HepG2 (cell line): Measurements from ENCODE around the gene PTPRCAP. TPM values are rescaled to one million over a fixed set of nuclear protein-coding genes. Genes with fewer than 3 reads are reported as not detected.
A peak's percentile ranks its signal among the peaks of the same experiment; 100 is the strongest.

Experiments used
- ATAC-seq: fragments of 200-7000 bp; cut with Tn5 transposase; 3 replicates; pipeline ENCODE4 v1.9.1; 2020; ENCODE audit warnings: mild to moderate bottlenecking, moderate library complexity
- BruUV-seq: library from RNA; stranded (reverse); fragments of 400-500 nt; replicated peaks from 2 replicates; lab custom pipeline; 2021; lab: Mats Ljungman, UMichigan
- CTCF ChIA-PET: fragments of 300-600 bp; formaldehyde crosslinking; extraction: SDS; loops from one replicate; lab custom pipeline; 2021; ENCODE audit warnings: low total read pairs, inconsistent platforms, low intra/inter-chr PET ratio; lab: Yijun Ruan, JAX
- POLR2A ChIA-PET: fragments of 350-600 bp; sonication (Branson Sonifier 250); formaldehyde crosslinking; loops from one replicate; lab custom pipeline; 2020; ENCODE audit warnings: antibody characterized with exemption, inconsistent platforms; lab: Yijun Ruan, JAX
- DNase-seq: peaks from one replicate; pipeline ENCODE4 v3.0.0-alpha.2; 2015; ENCODE audit warnings: low spot score
- FAIRE-seq: peaks from 3 replicates; lab custom pipeline; 2011; peaks lifted over from hg19 to GRCh38; lab: Jason Lieb, UNC
- H2AFZ ChIP-seq: one replicate; pipeline ENCODE4 v1.6.1; 2011; ENCODE audit warnings: low read length, inconsistent platforms
- H3K27ac ChIP-seq: fragments of 300-600 bp; 3 replicates; pipeline ENCODE4 v1.8.0; 2011; ENCODE audit warnings: mixed run types, mild to moderate bottlenecking, mixed read lengths, low read length, inconsistent platforms; ENCODE audit not compliant: insufficient read depth; ENCODE audit errors: extremely low read length
- H3K27me3 ChIP-seq, 2 experiments: fragments of 200-600 bp in 1 of 2; 2 replicates in 1 of 2; 3 replicates in 1 of 2; pipeline versions ENCODE4 v1.6.0 to v1.8.0; 2011; ENCODE audit warnings: low read length in 2 of 2, mild to moderate bottlenecking in 2 of 2, moderate library complexity in 2 of 2, inconsistent platforms in 1 of 2; ENCODE audit not compliant: insufficient read depth in 2 of 2, control insufficient read depth in 1 of 2
- H3K36me3 ChIP-seq, 2 experiments: fragments of 200-600 bp in 1 of 2; replicated peaks in 1 of 2; 2 replicates in 1 of 2; 3 replicates in 1 of 2; pipeline versions ENCODE4 v1.5.1 to v1.8.0; 2011; ENCODE audit warnings: low read length in 2 of 2, inconsistent platforms in 1 of 2; ENCODE audit not compliant: insufficient read depth in 2 of 2, control insufficient read depth in 1 of 2
- H3K4me1 ChIP-seq: 2 replicates; pipeline ENCODE4 v1.5.1; 2012; ENCODE audit warnings: low read length, inconsistent platforms; ENCODE audit not compliant: insufficient read depth
- H3K4me2 ChIP-seq: 2 replicates; pipeline ENCODE4 v1.6.0; 2011; ENCODE audit warnings: low read depth, low read length, inconsistent platforms
- H3K4me3 ChIP-seq, 3 experiments: fragments of 200-600 bp in 1 of 3; sonication (generic), shearing (Covaris generic) in 1 of 3; replicated peaks in 1 of 3; 2 replicates each; pipeline ENCODE4 v1.5.1; 2011 to 2016; ENCODE audit warnings: low read length in 3 of 3, inconsistent platforms in 2 of 3, low read depth in 2 of 3, mild to moderate bottlenecking in 2 of 3, control low read depth in 1 of 3, mixed read lengths in 1 of 3; ENCODE audit not compliant: insufficient read depth in 1 of 3
- H3K79me2 ChIP-seq: one replicate; pipeline ENCODE4 v1.6.1; 2011; ENCODE audit warnings: low read length, inconsistent platforms; ENCODE audit not compliant: insufficient read depth
- H3K9ac ChIP-seq: 2 replicates; pipeline ENCODE4 v1.6.0; 2011; ENCODE audit warnings: mild to moderate bottlenecking, low read depth, low read length, inconsistent platforms; ENCODE audit not compliant: insufficient read depth
- H3K9me3 ChIP-seq: 2 replicates; pipeline ENCODE4 v1.5.1; 2012; ENCODE audit warnings: mild to moderate bottlenecking, low read length
- H4K20me1 ChIP-seq: 2 replicates; pipeline ENCODE4 v1.6.0; 2011; ENCODE audit warnings: inconsistent platforms, mild to moderate bottlenecking, low read length, moderate library complexity; ENCODE audit not compliant: insufficient read depth
- AGO1 ChIP-seq: fragments of 200-400 bp; formaldehyde crosslinking; IDR thresholded peaks from 2 replicates; pipeline ENCODE4 v1.6.1; 2017; ENCODE audit warnings: mild to moderate bottlenecking, low read depth, low read length, moderate library complexity; ENCODE audit not compliant: poor library complexity, severe bottlenecking
- ATM ChIP-seq: fragments of 450-650 bp; IDR thresholded peaks from 2 replicates; pipeline ENCODE4 v1.7.1; 2017; ENCODE audit warnings: mild to moderate bottlenecking, borderline replicate concordance
- CCAR2 ChIP-seq: fragments of 200-400 bp; formaldehyde crosslinking; optimal IDR thresholded peaks from 2 replicates; pipeline ENCODE3; 2018; ENCODE audit warnings: low read depth, mild to moderate bottlenecking, low read length, moderate library complexity
- EP300 ChIP-seq, 3 experiments: sonication (generic) in 1 of 3; formaldehyde crosslinking in 1 of 3; IDR thresholded peaks; 2 replicates each; pipeline versions ENCODE4 v1.5.1 to v1.6.1; 2011 to 2020; ENCODE audit warnings: low read depth in 2 of 3, low read length in 2 of 3, borderline replicate concordance in 1 of 3, improper control_type of control experiment in 1 of 3, mild to moderate bottlenecking in 1 of 3, missing genetic modification reagents in 1 of 3, moderate library complexity in 1 of 3
- KLF11 ChIP-seq: IDR thresholded peaks from 2 replicates; pipeline ENCODE4 v1.6.1; 2016; ENCODE audit warnings: missing compliant biosample characterization
- LCORL ChIP-seq, 2 experiments: fragments of 450-650 bp in 1 of 2; sonication (generic) in 1 of 2; formaldehyde crosslinking in 1 of 2; IDR thresholded peaks; 2 replicates each; pipeline versions ENCODE4 v1.5.0 to v1.6.1; 2017 to 2020; ENCODE audit warnings: antibody characterized with exemption in 1 of 2, missing genetic modification reagents in 1 of 2
- MAX ChIP-seq: IDR thresholded peaks from 2 replicates; pipeline ENCODE4 v1.6.1; 2012; ENCODE audit warnings: inconsistent platforms
- PATZ1 ChIP-seq: sonication (generic); formaldehyde crosslinking; IDR thresholded peaks from 2 replicates; pipeline ENCODE4 v1.4.0; 2020; ENCODE audit warnings: missing genetic modification reagents
- RBFOX2 ChIP-seq: fragments of 200-400 bp; formaldehyde crosslinking; IDR thresholded peaks from 2 replicates; pipeline ENCODE4 v1.6.1; 2017; ENCODE audit warnings: low read depth, mild to moderate bottlenecking, low read length
- RNF2 ChIP-seq: fragments of 450-650 bp; conservative IDR thresholded peaks from 2 replicates; pipeline ENCODE4 v1.6.1; 2016; ENCODE audit warnings: low read depth
- SAP130 ChIP-seq: IDR thresholded peaks from 2 replicates; pipeline ENCODE4 v1.6.1; 2016; ENCODE audit warnings: low read depth
- TBX2 ChIP-seq: sonication (generic); formaldehyde crosslinking; IDR thresholded peaks from 2 replicates; pipeline ENCODE4 v1.5.0; 2020; ENCODE audit warnings: missing genetic modification reagents, mild to moderate bottlenecking, borderline replicate concordance
- TRIM24 ChIP-seq: sonication (generic); formaldehyde crosslinking; IDR thresholded peaks from 2 replicates; pipeline ENCODE4 v1.8.0; 2022; ENCODE audit warnings: mild to moderate bottlenecking, missing genetic modification reagents
- ZBTB2 ChIP-seq: sonication (generic); formaldehyde crosslinking; IDR thresholded peaks from 2 replicates; pipeline ENCODE4 v1.8.0; 2022; ENCODE audit warnings: low read depth, missing genetic modification reagents
- ZNF143 ChIP-seq: sonication (generic); formaldehyde crosslinking; IDR thresholded peaks from 2 replicates; pipeline ENCODE4 v1.4.0; 2020; ENCODE audit warnings: missing genetic modification reagents
- ZNF563 ChIP-seq: sonication (generic); formaldehyde crosslinking; IDR thresholded peaks from 2 replicates; pipeline ENCODE4 v1.8.0; 2022; ENCODE audit warnings: mild to moderate bottlenecking, moderate library complexity, missing genetic modification reagents
- ZNF749 ChIP-seq: sonication (generic); formaldehyde crosslinking; IDR thresholded peaks from 2 replicates; pipeline ENCODE4 v1.8.0; 2022; ENCODE audit warnings: mild to moderate bottlenecking, missing genetic modification reagents, moderate library complexity, borderline replicate concordance
- ZNF75D ChIP-seq: sonication (generic); formaldehyde crosslinking; IDR thresholded peaks from 2 replicates; pipeline ENCODE4 v1.8.1; 2023; ENCODE audit warnings: missing genetic modification reagents, mild to moderate bottlenecking, borderline replicate concordance
- ZSCAN29 ChIP-seq: sonication (generic); formaldehyde crosslinking; conservative IDR thresholded peaks from 2 replicates; pipeline ENCODE4 v1.4.0; 2020; ENCODE audit warnings: mild to moderate bottlenecking, missing genetic modification reagents
- WGBS: methylation state at CpG from one replicate; pipeline ENCODE4 v1.1.6; 2017; ENCODE audit warnings: low lambda C conversion rate; 5-methylcytosine and 5-hydroxymethylcytosine counted together
- in situ Hi-C: cut with HindIII; loops from 2 replicates; pipeline ENCODE4 v1.10.0; 2017; ENCODE audit warnings: low pct_unique_long_range_greater_than_20kb; ENCODE audit not compliant: extremely low pct_ligation_motif_present
- intact Hi-C: fragments of 100-400 bp; cut with micrococcal nuclease; formaldehyde crosslinking; loops from one replicate; pipeline ENCODE4 v1.10.0; 2022; ENCODE audit not compliant: unreplicated experiment
- polyA plus RNA-seq, 8 experiments: library from polyadenylated mRNA; depleted of rRNA in 3 of 8; stranded (reverse) in 7 of 8; unstranded in 1 of 8; fragments of >200 nt; fragmentation: Illumina TruSeq in 4 of 8; extraction: Trizol in 4 of 8; gene quantifications; 2 replicates each; pipeline versions ENCODE4 v1.2.1 to v1.2.3, GENCODE V29; 2011 to 2016; ENCODE audit warnings: low read depth in 4 of 8, missing spikeins in 1 of 8, mixed read lengths in 1 of 8; ENCODE audit not compliant: insufficient read depth in 1 of 8
- total RNA-seq, 5 experiments: library from RNA; depleted of rRNA; stranded (reverse); fragments of >200 nt; fragmentation: Illumina TruSeq; extraction: Trizol; gene quantifications; 2 replicates each; pipeline ENCODE4 v1.2.3, GENCODE V29; 2016; ENCODE audit warnings: low read depth in 1 of 5

PTPRCAP gene
- total and polyA plus RNA-seq, 2 of the 13 experiments (the other 11 are each of a cell fraction or from before 2014, with no cell fraction given): 0.60 to 0.70 TPM

- Histone ChIP-seq H3K27me3 (no peaks in the 10 kb centered on the region), H3K9ac (peak within 1 kb of the TSS; percentile 93), H3K4me1 (peaks cover 58% of the 10 kb centered on the region), H3K9me3 (no peaks in the 10 kb centered on the region), H3K36me3 (peaks cover 14 to 21% of the 10 kb centered on the region in 2 experiments; a peak in 3 of 5 replicates), H2AFZ (no peak within 1 kb of the TSS), H3K4me2 (peak within 1 kb of the TSS; percentile 88), H3K4me3 (peak within 1 kb of the TSS; percentile 77 to 98 (median 94)), H4K20me1 (peaks cover 3% of the 10 kb centered on the region; the same call in 1 of the 2 replicates), H3K79me2 (peaks cover 14% of the 10 kb centered on the region), H3K27ac (peak within 1 kb of the TSS; percentile 84)
- FAIRE-seq (peak; percentile 85), DNase-seq (peak; percentile 75), ATAC-seq (peak; percentile 78)
- CTCF ChIA-PET: interaction anchor here (1.0 kb wide), 2 partner anchors 82 to 104 kb away, joined by 3 to 6 read pairs; partner anchors contain the start of genes AIP and PITPNM1
- WGBS: 0% methylated on average over 4 of the region's 73 CpGs
- BruUV-seq: no TSS peak
- POLR2A ChIA-PET: interaction anchor here (0.6 to 6.2 kb wide), 29 partner anchors 9 to 229 kb away, joined by 3 to 81 read pairs (median 5); partner anchors contain the start of genes AIP, ANKRD13D, CLCF1 and CORO1B
- in situ Hi-C loops (loop anchor here (5.0 kb wide), 2 partner anchors 66 to 106 kb away; partner anchors contain the start of genes CDK2AP2, PITPNM1 and TMEM134), intact Hi-C loops (no loop called here)
- no peak for TF ChIP-seq AGO1
- peak; percentile 74 for TF ChIP-seq MAX
- peak; percentile 75; the same call in 1 of the 2 replicates for TF ChIP-seq ZNF563 (CRISPR knock-in tag)
- TF ChIP-seq EP300 (IDR thresholded peaks at IDR 0.05; ENCODE audit: low read depth in 2 of 2, low read length in 2 of 2): no peak
- no peak for TF ChIP-seq EP300 (CRISPR knock-in tag; IDR thresholded peaks at IDR 0.05; ENCODE audit: borderline replicate concordance)
- no peak for TF ChIP-seq LCORL (IDR thresholded peaks at IDR 0.05)
- 0 out of 2 replicates have a peak, but pooled peaks have one; percentile 53 for TF ChIP-seq LCORL (CRISPR knock-in tag; IDR thresholded peaks at IDR 0.05)
- TF ChIP-seq CCAR2: no peak
- TF ChIP-seq ZSCAN29 (CRISPR knock-in tag): no peak
- TF ChIP-seq ZNF75D (CRISPR knock-in tag): no peak
- TF ChIP-seq ZNF143 (CRISPR knock-in tag): no peak
- peak; percentile 88 for TF ChIP-seq PATZ1 (CRISPR knock-in tag)
- peak; percentile 26; the same call in 1 of the 2 replicates for TF ChIP-seq ZBTB2 (CRISPR knock-in tag)
- TF ChIP-seq ATM: no peak
- TF ChIP-seq TBX2 (CRISPR knock-in tag): peak; percentile 12; the same call in 1 of the 2 replicates
- TF ChIP-seq RNF2: 0 out of 2 replicates have a peak, but pooled peaks have one; percentile 13
- peak; percentile 88 for TF ChIP-seq RBFOX2
- 0 out of 2 replicates have a peak, but pooled peaks have one; percentile 64 for TF ChIP-seq ZNF749 (CRISPR knock-in tag)
- TF ChIP-seq KLF11 (CRISPR knock-in tag): 0 out of 2 replicates have a peak, but pooled peaks have one; percentile 53
- TF ChIP-seq SAP130 (CRISPR knock-in tag): peak; percentile 68
- TF ChIP-seq TRIM24 (CRISPR knock-in tag): no peak
Observed at GRCh38 chr11:67401495-67402191, 35.8 kb downstream of the PTPRCAP start, which contains the start of gene PPP1CA. Gene PPP1CA, minus strand, starts transcription at chr11:67401858. Its CDS starts 76 bp downstream, at chr11:67401782.
